ENCODE data around the gene FGA.

FGA gene

GRCh38 chr4:154578919-154579318, 11.6 kb downstream of the FGA start:
- DNase-seq, result no peak

- DNase-seq, result no peak
Observed at GRCh38 chr4:154577324-154577723, 13.2 kb downstream of the FGA start.

GRCh38 chr4:154574311-154574710, 16.2 kb downstream of the FGA start:
- DNase-seq, result no peak

GRCh38 chr4:154573190-154573870, 17.2 kb downstream of the FGA start:
- DNase-seq, result no peak

- no peak for DNase-seq
Observed at GRCh38 chr4:154569584-154569983, 21.0 kb downstream of the FGA start.

GRCh38 chr4:154569028-154569427, 21.5 kb downstream of the FGA start:
- DNase-seq, result no peak

- no peak for DNase-seq
Observed at GRCh38 chr4:154566639-154567204, 23.8 kb downstream of the FGA start.

GRCh38 chr4:154565704-154566103, 24.8 kb downstream of the FGA start:
- DNase-seq, result no peak

GRCh38 chr4:154564311-154564710, 26.2 kb downstream of the FGA start:
- DNase-seq, result no peak

GRCh38 chr4:154562697-154563254, 27.8 kb downstream of the FGA start, which contains the start of gene FGB:
TSS of gene FGB (plus strand) at chr4:154563011. CDS start at chr4:154563019, 8 bp downstream.
- DNase-seq, result no peak

- DNase-seq, result no peak
Observed at GRCh38 chr4:154560824-154561231, 29.7 kb downstream of the FGA start.

GRCh38 chr4:154560419-154560801, 30.1 kb downstream of the FGA start:
- no peak for DNase-seq

- DNase-seq, result no peak
Observed at GRCh38 chr4:154559494-154560418, 30.8 kb downstream of the FGA start.

GRCh38 chr4:154559141-154559493, 31.4 kb downstream of the FGA start:
- DNase-seq, result no peak

GRCh38 chr4:154551872-154552686, 38.5 kb downstream of the FGA start:
- peak; percentile 33 for DNase-seq

- DNase-seq, result peak; percentile 89
Observed at GRCh38 chr4:154549894-154550790, 40.4 kb downstream of the FGA start, which contains the start of gene PLRG1. TSS of gene PLRG1 (minus strand) at chr4:154550400. CDS start at chr4:154550308, 92 bp downstream.

GRCh38 chr4:154545689-154546088, 44.9 kb downstream of the FGA start:
- DNase-seq, result no peak

- no peak for DNase-seq
Observed at GRCh38 chr4:154542271-154542879, 48.2 kb downstream of the FGA start.

Measured in DMS153 (cell line).